Sigmoid colon (tissue), 7 donors: ENCODE results near the gene ESYT2. TPM values are rescaled to one million over a fixed set of nuclear protein-coding genes. Genes with fewer than 3 reads are reported as not detected.
A peak's percentile ranks its signal among the peaks of the same experiment; 100 is the strongest.

Experiments
- DNase-seq: peaks from one replicate; pipeline ENCODE4 v3.0.0-alpha.2; 2019
- H3K27ac ChIP-seq, 4 donors: fragments of 200-600 bp; sonication (generic); one replicate each; pipeline ENCODE4 v1.5.1; 2016 to 2019; ENCODE audit warnings: mild to moderate bottlenecking in 1 of 4
- H3K27me3 ChIP-seq, 3 donors: fragments of 200-600 bp; sonication (generic); one replicate each; pipeline ENCODE4 v1.5.1; 2019; ENCODE audit warnings: mild to moderate bottlenecking in 1 of 3
- H3K36me3 ChIP-seq, 4 donors: fragments of 200-600 bp; sonication (generic); one replicate each; pipeline ENCODE4 v1.5.1; 2016 to 2019
- H3K4me1 ChIP-seq, 4 donors: fragments of 200-600 bp; sonication (generic); one replicate each; pipeline ENCODE4 v1.5.1; 2017 to 2019
- H3K4me3 ChIP-seq, 4 donors: fragments of 200-600 bp; sonication (generic); one replicate each; pipeline ENCODE4 v1.5.1; 2017 to 2019; ENCODE audit warnings: mild to moderate bottlenecking in 2 of 4, moderate library complexity in 1 of 4
- H3K9me3 ChIP-seq, 4 donors: fragments of 200-600 bp in 3 of 4; sonication (generic) in 3 of 4; one replicate each; pipeline versions ENCODE4 v1.5.1 to v1.6.1; 2013 to 2019
- CTCF ChIP-seq, 4 experiments: fragments of 450-650 bp in 3 of 4; fragments of 200-600 bp in 1 of 4; IDR thresholded peaks; one replicate each; pipeline ENCODE4 v1.5.1; 2016 to 2019; ENCODE audit warnings: antibody characterized with exemption in 4 of 4, mild to moderate bottlenecking in 3 of 4, moderate library complexity in 2 of 4
- EP300 ChIP-seq, 4 donors: sonication (generic); formaldehyde crosslinking; IDR thresholded peaks; one replicate each; pipeline ENCODE4 v1.6.1; 2017; ENCODE audit warnings: antibody characterized with exemption in 4 of 4
- POLR2A ChIP-seq, 2 donors: fragments of 450-650 bp; IDR thresholded peaks; one replicate each; pipeline ENCODE4 v1.6.1; 2016; ENCODE audit warnings: antibody characterized with exemption in 2 of 2, mild to moderate bottlenecking in 2 of 2, moderate library complexity in 2 of 2
- POLR2AphosphoS5 ChIP-seq, 4 donors: sonication (generic); formaldehyde crosslinking; IDR thresholded peaks; one replicate each; pipeline ENCODE4 v1.6.1; 2017; ENCODE audit warnings: antibody characterized with exemption in 4 of 4
- WGBS, 2 donors: extraction: QIAGEN DNeasy Blood & Tissue Kit; methylation state at CpG; one replicate each; pipeline ENCODE4 v1.1.7; 2013; 5-methylcytosine and 5-hydroxymethylcytosine counted together
- intact Hi-C: fragments of 100-400 bp; cut with DNase I; formaldehyde crosslinking; loops from one replicate; pipeline ENCODE4 v1.15.1; 2023
- polyA plus RNA-seq, 3 donors: library from polyadenylated mRNA; stranded (reverse); fragments of 200-250 nt; gene quantifications; one replicate each; pipeline ENCODE4 v1.2.3, GENCODE V29; 2013
- total RNA-seq, 4 donors: library from RNA; depleted of rRNA; stranded (reverse); fragments of >200 nt; gene quantifications; one replicate each; pipeline ENCODE4 v1.1.0, GENCODE V29; 2016
- donor health status: healthy with polysubstance abuse.
- donor health status: Bipolar disorder and iron deficiency.
- donor health status: healthy.

The ESYT2 gene
- total and polyA plus RNA-seq, 7 donors = 6.9 to 127 (median 105) TPM

GRCh38 chr7:158744070-158744469 is 85.2 kb downstream of the ESYT2 start:
- H3K36me3 ChIP-seq = peaks cover 20 to 81% (median 40%) of the 10 kb centered on the region in 4 donors
- no peak overlapping the region for H3K4me3 ChIP-seq
- WGBS, 2 donors = 94 to 95% methylated on average over 4 of the region's 4 CpGs
- no peak for DNase-seq
- intact Hi-C loops = no loop called here
- TF ChIP-seq EP300 (IDR thresholded peaks at IDR 0.05) = no peak
- no peak for TF ChIP-seq CTCF (IDR thresholded peaks at IDR 0.05)
- TF ChIP-seq POLR2AphosphoS5 (IDR thresholded peaks at IDR 0.05) = no peak
- no peak for TF ChIP-seq POLR2A (IDR thresholded peaks at IDR 0.05)
- H3K9me3 ChIP-seq = no peaks in the 10 kb centered on the region
- no peaks in the 10 kb centered on the region for H3K27me3 ChIP-seq
- no peak overlapping the region for H3K27ac ChIP-seq
- peaks cover 0 to 28% (median 22%) of the 10 kb centered on the region in 4 donors for H3K4me1 ChIP-seq

- H3K36me3 ChIP-seq = peaks cover 24 to 81% (median 46%) of the 10 kb centered on the region in 4 donors
These were observed 86.1 kb downstream of the ESYT2 start for GRCh38 chr7:158743219-158743618.

GRCh38 chr7:158742065-158742821 is 87.1 kb downstream of the ESYT2 start:
- no peaks in the 10 kb centered on the region for H3K9me3 ChIP-seq
- H3K4me3 ChIP-seq = no peak overlapping the region
- H3K36me3 ChIP-seq = peaks cover 29 to 81% (median 49%) of the 10 kb centered on the region in 4 donors
- peaks cover 0 to 28% (median 22%) of the 10 kb centered on the region in 4 donors for H3K4me1 ChIP-seq
- peak overlapping the region; percentile 81 to 84 (median 83) for H3K27ac ChIP-seq
- no peak for TF ChIP-seq CTCF (IDR thresholded peaks at IDR 0.05)
- TF ChIP-seq POLR2AphosphoS5 (IDR thresholded peaks at IDR 0.05) = no peak
- no peak for TF ChIP-seq EP300 (IDR thresholded peaks at IDR 0.05)
- TF ChIP-seq POLR2A (IDR thresholded peaks at IDR 0.05) = no peak
- intact Hi-C loops = no loop called here
- 96 to 97% methylated on average over 19 of the region's 19 CpGs for WGBS, 2 donors
- no peaks in the 10 kb centered on the region for H3K27me3 ChIP-seq
- DNase-seq = no peak

More at GRCh38 chr7:158743219-158743618, 86.1 kb downstream of the ESYT2 start:
- Histone ChIP-seq H3K4me3 (no peak overlapping the region), H3K4me1 (peaks cover 0 to 28% (median 22%) of the 10 kb centered on the region in 4 donors), H3K27me3 (no peaks in the 10 kb centered on the region), H3K9me3 (no peaks in the 10 kb centered on the region), H3K27ac (no peak overlapping the region)
- WGBS, 2 donors = 94 to 95% methylated on average over 17 of the region's 17 CpGs
- no peak for DNase-seq
- intact Hi-C loops = no loop called here
- no peak for TF ChIP-seq POLR2A (IDR thresholded peaks at IDR 0.05)
- TF ChIP-seq CTCF (IDR thresholded peaks at IDR 0.05) = no peak
- TF ChIP-seq POLR2AphosphoS5 (IDR thresholded peaks at IDR 0.05) = no peak
- TF ChIP-seq EP300 (IDR thresholded peaks at IDR 0.05) = no peak

- DNase-seq = no peak
- Histone ChIP-seq H3K36me3 (peaks cover 33 to 81% (median 53%) of the 10 kb centered on the region in 4 donors), H3K27ac (peak overlapping the region; percentile 81 to 84 (median 83)), H3K9me3 (no peaks in the 10 kb centered on the region), H3K4me1 (peaks cover 0 to 28% (median 22%) of the 10 kb centered on the region in 4 donors), H3K4me3 (no peak overlapping the region), H3K27me3 (no peaks in the 10 kb centered on the region)
- intact Hi-C loops = no loop called here
- WGBS, 2 donors = 96 to 97% methylated on average over 14 of the region's 14 CpGs
- no peak for TF ChIP-seq CTCF (IDR thresholded peaks at IDR 0.05)
- no peak for TF ChIP-seq POLR2A (IDR thresholded peaks at IDR 0.05)
- TF ChIP-seq EP300 (IDR thresholded peaks at IDR 0.05) = no peak
- TF ChIP-seq POLR2AphosphoS5 (IDR thresholded peaks at IDR 0.05) = no peak
These were observed 88.0 kb downstream of the ESYT2 start for GRCh38 chr7:158741294-158741666.
